K562 (cell line): ENCODE measurements around the gene FAM117B. TPM values are rescaled to one million over a fixed set of nuclear protein-coding genes. Genes with fewer than 3 reads are reported as not detected.

Source experiments
- C11orf30 ChIP-seq: fragments of 450-650 bp; IDR thresholded peaks from 2 replicates; pipeline ENCODE4 v1.6.1; 2016; ENCODE audit warnings: low read depth, mild to moderate bottlenecking
- CHD7 ChIP-seq: fragments of 200-600 bp; sonication (generic); IDR thresholded peaks from one replicate; pipeline ENCODE4 v1.6.1; 2012; ENCODE audit warnings: mild to moderate bottlenecking, low read depth, low read length, inconsistent platforms
- CREB3 ChIP-seq: fragments of 450-650 bp; conservative IDR thresholded peaks from 2 replicates; pipeline ENCODE4 v1.6.1; 2016; ENCODE audit warnings: missing genetic modification characterization, low read depth, mild to moderate bottlenecking, missing compliant biosample characterization, moderate library complexity
- CTCFL ChIP-seq: IDR thresholded peaks from 2 replicates; pipeline ENCODE4 v1.6.1; 2011; ENCODE audit warnings: borderline replicate concordance, low read depth, mild to moderate bottlenecking, moderate library complexity, low read length; ENCODE audit not compliant: insufficient read depth, poor library complexity, severe bottlenecking
- FOXK2 ChIP-seq, 2 experiments: fragments of 450-650 bp; IDR thresholded peaks in 1 of 2; conservative IDR thresholded peaks in 1 of 2; 2 replicates each; pipeline ENCODE4 v1.6.1; 2016; ENCODE audit warnings: low read depth in 2 of 2, mild to moderate bottlenecking in 1 of 2
- NKRF ChIP-seq: fragments of 450-650 bp; IDR thresholded peaks from 2 replicates; pipeline ENCODE4 v1.6.1; 2016; ENCODE audit warnings: borderline replicate concordance
- XRCC4 ChIP-seq: IDR thresholded peaks from one replicate; pipeline ENCODE4 v1.6.1; 2011; ENCODE audit not compliant: insufficient read depth, insufficient read length; ENCODE audit errors: extremely low read depth
- ZNF778 ChIP-seq: fragments of 450-650 bp; formaldehyde crosslinking; IDR thresholded peaks from 2 replicates; pipeline ENCODE4 v1.4.0; 2020; ENCODE audit warnings: mild to moderate bottlenecking, moderate library complexity
- polyA plus RNA-seq, 8 experiments: library from polyadenylated mRNA; depleted of rRNA in 4 of 8; stranded (reverse) in 5 of 8; unstranded in 3 of 8; fragments of >200 nt; fragmentation: Nextera tagmentation in 2 of 8; fragmentation: Illumina TruSeq in 1 of 8; extraction: Ambion mirVana in 2 of 8; extraction: Trizol in 1 of 8; gene quantifications; 2 replicates each; pipeline versions ENCODE4 v1.2.1 to v1.2.3, GENCODE V29; 2011 to 2014; ENCODE audit warnings: inconsistent platforms in 1 of 8, missing spikeins in 1 of 8
- total RNA-seq, 7 experiments: library from RNA; depleted of rRNA in 6 of 7; stranded (reverse); fragments of >200 nt in 6 of 7; fragmentation: Illumina TruSeq in 2 of 7; extraction: Trizol in 2 of 7; gene quantifications; 2 replicates each; pipeline versions ENCODE4 v1.2.1 to v1.2.3, GENCODE V29; 2011 to 2021; ENCODE audit warnings: low replicate concordance in 1 of 7

The FAM117B gene
- total and polyA plus RNA-seq, 9 of the 15 experiments (the other 6 are each of a cell fraction or from before 2014, with no cell fraction given), result 1.6 to 5.2 (median 2.6) TPM

- peak; percentile 79 for TF ChIP-seq CTCFL
- TF ChIP-seq C11orf30, result 0 out of 2 replicates have a peak, but pooled peaks have one; percentile 9
- peak; percentile 45; the same call in 1 of the 2 replicates for TF ChIP-seq NKRF
- no peak for TF ChIP-seq XRCC4
- TF ChIP-seq CREB3 (tag), result no peak
- TF ChIP-seq CHD7, result no peak
- TF ChIP-seq ZNF778 (CRISPR knock-in tag), result no peak
- TF ChIP-seq FOXK2 (conservative IDR thresholded peaks at IDR 0.05 in 1 of 2, IDR thresholded peaks at IDR 0.05 in 1 of 2; ENCODE audit: low read depth in 2 of 2), result 0 out of 4 replicates have a peak, but pooled peaks have one; percentile 16 to 42
These were observed at the start of gene FAM117B (continued) for GRCh38 chr2:202634556-202635427.
